HL-60 (cell line): ENCODE measurements around the gene TSHZ3.

Source experiments
- DNase-seq, 2 experiments: peaks; one replicate each; pipeline ENCODE4 v3.0.0-alpha.2; 2010 to 2020; ENCODE audit warnings: low read depth in 1 of 2, low spot score in 1 of 2
- H3K27ac ChIP-seq: fragments of 250-450 bp; sonication (Bioruptor Pico); replicated peaks from 2 replicates; pipeline ENCODE4 v1.5.1; 2020; ENCODE audit warnings: mild to moderate bottlenecking, moderate library complexity
- H3K27me3 ChIP-seq: fragments of 250-450 bp; sonication (Bioruptor Pico); 2 replicates; pipeline ENCODE4 v1.5.1; 2021; ENCODE audit warnings: mild to moderate bottlenecking, moderate library complexity; ENCODE audit not compliant: insufficient read depth, poor library complexity, severe bottlenecking
- H3K4me3 ChIP-seq: replicated peaks from 2 replicates; pipeline ENCODE4 v1.5.1; 2011; ENCODE audit warnings: mild to moderate bottlenecking, control low read depth, low read length; ENCODE audit not compliant: insufficient read depth
- CTCF ChIP-seq: IDR thresholded peaks from one replicate; pipeline ENCODE4 v1.5.1; 2011; ENCODE audit warnings: low read length, control low read depth, inconsistent platforms; ENCODE audit not compliant: insufficient read depth
- GABPA ChIP-seq: IDR thresholded peaks from 2 replicates; pipeline ENCODE4 v1.6.1; 2012; ENCODE audit warnings: low read depth
- POLR2AphosphoS5 ChIP-seq: IDR thresholded peaks from 2 replicates; pipeline ENCODE4 v1.6.1; 2012; ENCODE audit warnings: low read depth
- REST ChIP-seq: IDR thresholded peaks from 2 replicates; pipeline ENCODE4 v1.6.1; 2012; ENCODE audit warnings: low read depth; ENCODE audit not compliant: insufficient replicate concordance
- SPI1 ChIP-seq: IDR thresholded peaks from 2 replicates; pipeline ENCODE4 v1.6.1; 2012; ENCODE audit warnings: low read depth, mild to moderate bottlenecking, borderline replicate concordance

TSHZ3 gene

DNA sequence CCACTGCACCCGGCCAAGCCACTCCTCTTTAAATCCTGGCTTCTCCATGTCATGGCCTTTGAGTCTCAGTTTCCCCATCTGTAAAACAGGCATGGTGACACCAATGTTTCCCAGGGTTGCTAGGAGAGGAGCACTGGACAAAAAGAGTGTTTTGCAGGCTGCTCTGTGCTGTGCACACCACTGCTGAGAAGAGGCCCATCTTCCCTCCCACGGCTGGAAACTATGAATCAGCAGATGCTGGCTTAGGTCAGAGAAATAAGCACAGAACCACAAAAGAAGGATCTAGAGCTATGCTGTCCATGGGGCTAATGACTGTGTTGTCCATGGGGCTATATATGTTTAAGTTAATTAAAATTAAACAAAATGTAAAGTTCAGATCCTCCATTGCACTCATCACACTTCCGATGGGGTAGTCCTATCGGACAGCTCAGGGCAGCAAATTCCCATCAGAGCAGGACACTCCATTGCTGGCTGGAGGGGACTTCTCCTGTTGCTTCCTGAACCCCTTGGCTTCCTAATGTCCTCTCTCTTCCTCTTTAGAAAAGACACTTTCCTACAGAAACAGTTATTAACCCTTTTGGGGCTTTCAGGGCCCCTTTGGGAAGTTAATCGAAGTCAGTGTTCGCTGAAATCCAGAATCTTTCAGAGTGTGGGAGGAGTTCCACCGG, 37.1 kb downstream of the TSHZ3 start:
- Histone ChIP-seq H3K27ac (peak overlapping the region; percentile 55), H3K4me3 (no peak overlapping the region), H3K27me3 (no peaks in the 10 kb centered on the region)
- peak; percentile 79 to 97 for DNase-seq
- no peak for TF ChIP-seq CTCF
- TF ChIP-seq POLR2AphosphoS5 = peak; percentile 68

DNA sequence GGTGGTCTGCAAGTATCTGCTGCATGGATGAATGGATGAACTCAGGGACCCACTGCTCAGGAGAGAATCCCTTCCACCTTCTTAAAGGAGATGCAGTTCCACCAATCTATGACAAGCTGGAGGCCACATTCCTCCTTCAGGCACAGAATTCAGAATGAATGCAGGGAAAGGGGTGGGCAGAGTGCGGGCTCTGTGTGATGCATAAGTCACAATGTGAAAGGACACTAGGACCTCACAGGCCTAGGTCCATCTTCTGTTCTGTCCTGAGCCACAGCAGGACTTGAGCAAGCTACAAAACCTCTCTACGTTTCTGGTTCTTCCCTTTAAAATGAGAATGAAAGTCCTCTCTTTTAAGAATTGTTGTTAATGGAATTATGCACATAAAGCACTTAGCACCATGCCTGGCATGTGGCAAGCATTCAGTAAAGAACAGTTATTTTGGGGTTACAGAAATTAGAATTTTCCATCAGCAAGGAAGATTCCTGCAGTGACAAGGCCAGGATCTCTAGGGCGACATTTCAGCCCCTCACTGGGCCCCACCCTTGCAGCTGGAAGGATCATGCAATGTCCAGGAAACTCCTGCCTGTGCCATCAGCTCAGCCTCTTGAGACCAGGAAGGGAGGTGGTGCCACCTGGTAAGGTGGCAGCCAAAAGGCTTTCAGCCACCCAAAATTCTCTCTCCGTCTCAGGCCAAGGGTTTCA, 38.7 kb downstream of the TSHZ3 start:
- Histone ChIP-seq H3K27ac (no peak overlapping the region; the same call in 1 of the 2 replicates), H3K27me3 (no peaks in the 10 kb centered on the region), H3K4me3 (no peak overlapping the region)
- TF ChIP-seq CTCF = no peak
- no peak for TF ChIP-seq GABPA
- no peak for TF ChIP-seq SPI1
- no peak for TF ChIP-seq POLR2AphosphoS5
- TF ChIP-seq REST = no peak
- no peak for DNase-seq

DNA sequence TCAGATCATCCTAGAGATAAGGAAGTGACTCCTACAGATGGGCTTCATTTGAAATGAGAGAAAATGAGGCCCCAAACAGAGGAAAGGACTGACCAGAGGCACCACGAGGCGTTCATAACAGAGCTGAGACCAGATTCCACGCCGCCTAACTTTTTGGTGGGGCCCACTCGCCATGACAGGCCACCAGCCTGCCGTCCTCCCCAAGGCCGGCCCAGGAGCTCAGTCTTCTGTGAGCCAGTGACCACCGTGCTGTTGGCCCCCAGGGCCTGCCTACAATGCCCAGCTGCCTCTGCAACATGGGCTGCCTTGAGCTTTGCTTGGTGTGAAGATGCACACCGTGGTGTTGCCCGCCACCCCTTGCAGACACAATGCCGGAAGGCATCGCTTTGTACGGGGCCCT, 40.5 kb downstream of the TSHZ3 start:
- Histone ChIP-seq H3K27ac (no peak overlapping the region), H3K4me3 (no peak overlapping the region), H3K27me3 (no peaks in the 10 kb centered on the region)
- TF ChIP-seq POLR2AphosphoS5 (no peak), GABPA (no peak), CTCF (no peak), REST (no peak), SPI1 (no peak)
- no peak for DNase-seq
